GM23338 (cell line): ENCODE results near the gene MAPKAPK2. TPM values are rescaled to one million over a fixed set of nuclear protein-coding genes. Genes with fewer than 3 reads are reported as not detected.

Experiments
- ATAC-seq: fragments of 200-7000 bp; cut with Tn5 transposase; 3 replicates; pipeline ENCODE4 v1.9.1; 2020
- DNase-seq: peaks from one replicate; pipeline ENCODE4 v3.0.0-alpha.2; 2015; ENCODE audit warnings: low spot score
- H2AFZ ChIP-seq: fragments of 200-600 bp; sonication (generic); 2 replicates; pipeline ENCODE4 v1.8.0; 2016; ENCODE audit warnings: antibody characterized with exemption, mild to moderate bottlenecking, moderate library complexity
- H3F3A ChIP-seq: fragments of 200-600 bp; sonication (generic); replicated peaks from 2 replicates; pipeline ENCODE4 v1.8.0; 2017; ENCODE audit warnings: antibody characterized with exemption, mixed run types, low read depth
- H3K27ac ChIP-seq: fragments of 200-600 bp; sonication (generic); 2 replicates; pipeline ENCODE4 v1.6.1; 2016; ENCODE audit warnings: low read depth
- H3K27me3 ChIP-seq: fragments of 200-600 bp; sonication (generic); 2 replicates; pipeline ENCODE4 v1.8.0; 2016; ENCODE audit warnings: mild to moderate bottlenecking, mixed run types, moderate library complexity; ENCODE audit not compliant: insufficient read depth
- H3K36me3 ChIP-seq: fragments of 200-600 bp; sonication (generic); 2 replicates; pipeline ENCODE4 v1.8.0; 2016; ENCODE audit warnings: mild to moderate bottlenecking; ENCODE audit not compliant: insufficient read depth
- H3K4me1 ChIP-seq: fragments of 200-600 bp; sonication (generic); 2 replicates; pipeline ENCODE4 v1.8.0; 2016; ENCODE audit warnings: mild to moderate bottlenecking, moderate library complexity; ENCODE audit not compliant: insufficient read depth
- H3K4me2 ChIP-seq: fragments of 200-600 bp; sonication (generic); 2 replicates; pipeline ENCODE4 v1.7.1; 2017; ENCODE audit warnings: mixed run types
- H3K4me3 ChIP-seq: fragments of 200-600 bp; sonication (generic); 2 replicates; pipeline ENCODE4 v1.6.1; 2016; ENCODE audit warnings: mixed run types
- H3K79me2 ChIP-seq: fragments of 200-600 bp; sonication (generic); replicated peaks from 2 replicates; pipeline ENCODE4 v1.8.0; 2017; ENCODE audit warnings: mild to moderate bottlenecking; ENCODE audit not compliant: insufficient read depth
- H3K9me2 ChIP-seq: fragments of 200-600 bp; sonication (generic); 2 replicates; pipeline ENCODE4 v1.8.0; 2017; ENCODE audit not compliant: insufficient read depth
- H4K20me1 ChIP-seq: fragments of 200-600 bp; sonication (generic); replicated peaks from 2 replicates; pipeline ENCODE4 v1.8.0; 2017; ENCODE audit warnings: mild to moderate bottlenecking; ENCODE audit not compliant: insufficient read depth
- H3K27ac Mint-ChIP-seq: 2 replicates; pipeline ENCODE4 v1.8.0; 2020; ENCODE audit warnings: inconsistent platforms, mild to moderate bottlenecking, moderate library complexity, mixed read lengths
- H3K27me3 Mint-ChIP-seq: 3 replicates; pipeline ENCODE4 v1.8.0; 2022; ENCODE audit warnings: low read depth, mild to moderate bottlenecking, moderate library complexity, mixed read lengths, inconsistent platforms; ENCODE audit not compliant: insufficient read depth, poor library complexity
- H3K36me3 Mint-ChIP-seq: 3 replicates; pipeline ENCODE4 v1.8.0; 2021; ENCODE audit warnings: low read depth, mild to moderate bottlenecking, inconsistent platforms, moderate library complexity, mixed read lengths
- H3K4me1 Mint-ChIP-seq: 3 replicates; pipeline ENCODE4 v1.8.0; 2020; ENCODE audit warnings: mild to moderate bottlenecking, inconsistent platforms, mixed read lengths
- H3K4me3 Mint-ChIP-seq: 3 replicates; pipeline ENCODE4 v1.8.0; 2021; ENCODE audit warnings: moderate library complexity, mild to moderate bottlenecking, inconsistent platforms, mixed read lengths
- H3K9me3 Mint-ChIP-seq: 3 replicates; pipeline ENCODE4 v1.8.0; 2020; ENCODE audit warnings: moderate library complexity, mild to moderate bottlenecking, inconsistent platforms, mixed read lengths
- CREB1 ChIP-seq: fragments of 250-450 bp; sonication (Bioruptor Pico); IDR thresholded peaks from 2 replicates; pipeline ENCODE4 v1.5.0; 2020; ENCODE audit warnings: low read depth, mild to moderate bottlenecking, moderate library complexity
- ETS1 ChIP-seq: IDR thresholded peaks from 2 replicates; pipeline ENCODE4 v1.6.1; 2016; ENCODE audit warnings: antibody characterized with exemption
- EZH2 ChIP-seq: fragments of 200-600 bp; sonication (generic); IDR thresholded peaks from one replicate; pipeline ENCODE4 v1.8.0; 2017; ENCODE audit warnings: antibody characterized with exemption, mild to moderate bottlenecking, low read depth; ENCODE audit not compliant: unreplicated experiment
- NANOG ChIP-seq: IDR thresholded peaks from 2 replicates; pipeline ENCODE4 v1.6.1; 2016; ENCODE audit warnings: antibody characterized with exemption, borderline replicate concordance
- POLR2AphosphoS5 ChIP-seq: IDR thresholded peaks from 2 replicates; pipeline ENCODE4 v1.6.1; 2016; ENCODE audit warnings: antibody characterized with exemption, low read depth
- REST ChIP-seq: IDR thresholded peaks from one replicate; pipeline ENCODE4 v1.6.1; 2018; ENCODE audit warnings: antibody characterized with exemption; ENCODE audit not compliant: unreplicated experiment
- ZNF114 ChIP-seq: fragments of 250-450 bp; sonication (Bioruptor Pico); IDR thresholded peaks from 2 replicates; pipeline ENCODE4 v1.5.0; 2020; ENCODE audit warnings: mild to moderate bottlenecking, moderate library complexity
- ZNF331 ChIP-seq: fragments of 250-450 bp; sonication (Bioruptor Pico); IDR thresholded peaks from 2 replicates; pipeline ENCODE4 v1.5.0; 2020; ENCODE audit warnings: low read depth, mild to moderate bottlenecking, moderate library complexity
- polyA plus RNA-seq: library from polyadenylated mRNA; unstranded; fragments of >200 nt; fragmentation: Nextera tagmentation; extraction: Ambion mirVana; gene quantifications from 2 replicates; pipeline ENCODE4 v1.2.1, GENCODE V29; 2016
- total RNA-seq: library from RNA; depleted of rRNA; stranded (reverse); fragments of >200 nt; shearing (Covaris generic); gene quantifications from 2 replicates; pipeline ENCODE4 v1.2.3, GENCODE V29; 2014
- TF ChIP-seq, protein P1 (sequence below): fragments of 250-450 bp; sonication (Bioruptor Pico); IDR thresholded peaks from 2 replicates; pipeline ENCODE4 v1.5.0; 2020; ENCODE audit warnings: mild to moderate bottlenecking, moderate library complexity

MAPKAPK2 gene
- total and polyA plus RNA-seq, 2 experiments from 2014 or later = 10.1 to 30.4 TPM

DNA sequence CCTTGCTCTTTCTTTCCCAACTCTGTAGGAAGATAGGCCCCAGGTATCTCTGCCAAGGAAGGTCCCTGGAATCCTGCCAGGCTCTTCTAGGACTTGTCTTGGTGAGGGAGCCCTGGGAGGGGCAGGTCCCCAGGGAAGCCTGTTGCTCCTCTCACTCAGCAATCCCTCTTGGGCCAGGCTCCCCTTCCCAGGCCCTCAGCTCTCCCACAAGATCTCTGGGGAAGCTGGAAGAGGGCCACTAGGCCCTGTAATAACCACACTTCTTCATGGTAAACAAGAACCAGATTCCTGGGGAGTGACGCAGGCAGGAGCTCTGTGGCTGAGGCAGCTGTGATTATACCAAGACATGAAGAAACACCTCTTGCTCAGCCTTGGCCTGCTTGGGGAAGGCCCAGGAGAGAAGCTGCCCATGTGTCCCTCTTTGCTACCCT lies 9.9 kb upstream of the MAPKAPK2 start (continued):
- TF ChIP-seq, protein P1, sequence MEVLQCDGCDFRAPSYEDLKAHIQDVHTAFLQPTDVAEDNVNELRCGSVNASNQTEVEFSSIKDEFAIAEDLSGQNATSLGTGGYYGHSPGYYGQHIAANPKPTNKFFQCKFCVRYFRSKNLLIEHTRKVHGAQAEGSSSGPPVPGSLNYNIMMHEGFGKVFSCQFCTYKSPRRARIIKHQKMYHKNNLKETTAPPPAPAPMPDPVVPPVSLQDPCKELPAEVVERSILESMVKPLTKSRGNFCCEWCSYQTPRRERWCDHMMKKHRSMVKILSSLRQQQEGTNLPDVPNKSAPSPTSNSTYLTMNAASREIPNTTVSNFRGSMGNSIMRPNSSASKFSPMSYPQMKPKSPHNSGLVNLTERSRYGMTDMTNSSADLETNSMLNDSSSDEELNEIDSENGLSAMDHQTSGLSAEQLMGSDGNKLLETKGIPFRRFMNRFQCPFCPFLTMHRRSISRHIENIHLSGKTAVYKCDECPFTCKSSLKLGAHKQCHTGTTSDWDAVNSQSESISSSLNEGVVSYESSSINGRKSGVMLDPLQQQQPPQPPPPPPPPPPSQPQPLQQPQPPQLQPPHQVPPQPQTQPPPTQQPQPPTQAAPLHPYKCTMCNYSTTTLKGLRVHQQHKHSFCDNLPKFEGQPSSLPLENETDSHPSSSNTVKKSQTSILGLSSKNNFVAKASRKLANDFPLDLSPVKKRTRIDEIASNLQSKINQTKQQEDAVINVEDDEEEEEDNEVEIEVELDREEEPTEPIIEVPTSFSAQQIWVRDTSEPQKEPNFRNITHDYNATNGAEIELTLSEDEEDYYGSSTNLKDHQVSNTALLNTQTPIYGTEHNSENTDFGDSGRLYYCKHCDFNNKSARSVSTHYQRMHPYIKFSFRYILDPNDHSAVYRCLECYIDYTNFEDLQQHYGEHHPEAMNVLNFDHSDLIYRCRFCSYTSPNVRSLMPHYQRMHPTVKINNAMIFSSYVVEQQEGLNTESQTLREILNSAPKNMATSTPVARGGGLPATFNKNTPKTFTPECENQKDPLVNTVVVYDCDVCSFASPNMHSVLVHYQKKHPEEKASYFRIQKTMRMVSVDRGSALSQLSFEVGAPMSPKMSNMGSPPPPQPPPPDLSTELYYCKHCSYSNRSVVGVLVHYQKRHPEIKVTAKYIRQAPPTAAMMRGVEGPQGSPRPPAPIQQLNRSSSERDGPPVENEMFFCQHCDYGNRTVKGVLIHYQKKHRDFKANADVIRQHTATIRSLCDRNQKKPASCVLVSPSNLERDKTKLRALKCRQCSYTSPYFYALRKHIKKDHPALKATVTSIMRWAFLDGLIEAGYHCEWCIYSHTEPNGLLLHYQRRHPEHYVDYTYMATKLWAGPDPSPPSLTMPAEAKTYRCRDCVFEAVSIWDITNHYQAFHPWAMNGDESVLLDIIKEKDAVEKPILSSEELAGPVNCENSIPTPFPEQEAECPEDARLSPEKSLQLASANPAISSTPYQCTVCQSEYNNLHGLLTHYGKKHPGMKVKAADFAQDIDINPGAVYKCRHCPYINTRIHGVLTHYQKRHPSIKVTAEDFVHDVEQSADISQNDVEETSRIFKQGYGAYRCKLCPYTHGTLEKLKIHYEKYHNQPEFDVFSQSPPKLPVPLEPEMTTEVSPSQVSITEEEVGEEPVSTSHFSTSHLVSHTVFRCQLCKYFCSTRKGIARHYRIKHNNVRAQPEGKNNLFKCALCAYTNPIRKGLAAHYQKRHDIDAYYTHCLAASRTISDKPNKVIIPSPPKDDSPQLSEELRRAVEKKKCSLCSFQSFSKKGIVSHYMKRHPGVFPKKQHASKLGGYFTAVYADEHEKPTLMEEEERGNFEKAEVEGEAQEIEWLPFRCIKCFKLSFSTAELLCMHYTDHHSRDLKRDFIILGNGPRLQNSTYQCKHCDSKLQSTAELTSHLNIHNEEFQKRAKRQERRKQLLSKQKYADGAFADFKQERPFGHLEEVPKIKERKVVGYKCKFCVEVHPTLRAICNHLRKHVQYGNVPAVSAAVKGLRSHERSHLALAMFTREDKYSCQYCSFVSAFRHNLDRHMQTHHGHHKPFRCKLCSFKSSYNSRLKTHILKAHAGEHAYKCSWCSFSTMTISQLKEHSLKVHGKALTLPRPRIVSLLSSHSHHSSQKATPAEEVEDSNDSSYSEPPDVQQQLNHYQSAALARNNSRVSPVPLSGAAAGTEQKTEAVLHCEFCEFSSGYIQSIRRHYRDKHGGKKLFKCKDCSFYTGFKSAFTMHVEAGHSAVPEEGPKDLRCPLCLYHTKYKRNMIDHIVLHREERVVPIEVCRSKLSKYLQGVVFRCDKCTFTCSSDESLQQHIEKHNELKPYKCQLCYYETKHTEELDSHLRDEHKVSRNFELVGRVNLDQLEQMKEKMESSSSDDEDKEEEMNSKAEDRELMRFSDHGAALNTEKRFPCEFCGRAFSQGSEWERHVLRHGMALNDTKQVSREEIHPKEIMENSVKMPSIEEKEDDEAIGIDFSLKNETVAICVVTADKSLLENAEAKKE (CRISPR knock-in tag) = no peak
- no peak for TF ChIP-seq NANOG
- no peak for TF ChIP-seq POLR2AphosphoS5
- TF ChIP-seq REST = no peak
- TF ChIP-seq ZNF114 = no peak
- no peak for TF ChIP-seq ZNF331

DNA sequence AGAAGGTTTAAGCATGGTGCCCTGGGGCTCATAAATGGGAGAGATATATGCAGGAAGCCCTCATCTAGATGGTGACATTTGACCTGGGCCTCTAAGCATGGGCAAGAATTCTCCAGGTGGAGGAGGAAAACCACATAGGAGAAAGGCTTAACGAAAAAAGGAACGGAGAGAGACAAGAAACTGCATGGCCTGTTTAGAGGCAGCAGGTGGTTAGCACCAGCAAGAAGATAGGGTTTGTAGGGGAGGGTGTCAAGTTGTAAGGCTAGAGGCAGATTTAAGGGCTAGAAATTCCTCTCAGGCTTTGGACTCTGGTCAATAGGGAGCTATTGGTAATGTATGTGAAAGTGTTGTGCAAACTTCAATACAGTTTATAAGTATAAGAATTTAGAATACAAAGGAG lies 8.2 kb upstream of the MAPKAPK2 start:
- Mint-ChIP-seq H3K27ac (no peak overlapping the region), H3K9me3 (no peaks in the 10 kb centered on the region), H3K4me3 (no peak overlapping the region), H3K36me3 (no peaks in the 10 kb centered on the region), H3K27me3 (peaks cover 2% of the 10 kb centered on the region), H3K4me1 (peaks cover 3% of the 10 kb centered on the region; the same call in 1 of the 3 replicates)
- ATAC-seq (no peak), DNase-seq (no peak)
- Histone ChIP-seq H3K79me2 (no peaks in the 10 kb centered on the region), H2AFZ (no peak overlapping the region), H3K4me2 (no peak overlapping the region), H4K20me1 (no peaks in the 10 kb centered on the region), H3K27me3 (no peaks in the 10 kb centered on the region), H3K4me1 (peaks cover 23% of the 10 kb centered on the region), H3K36me3 (no peaks in the 10 kb centered on the region), H3F3A (no peaks in the 10 kb centered on the region), H3K27ac (no peak overlapping the region), H3K9me2 (no peaks in the 10 kb centered on the region), H3K4me3 (no peak overlapping the region)
- TF ChIP-seq EZH2 (no peak), CREB1 (CRISPR knock-in tag) (no peak), ETS1 (no peak)
